SK-N-SH (cell line): ENCODE measurements around the gene KCTD5. TPM values are rescaled to one million over a fixed set of nuclear protein-coding genes. Genes with fewer than 3 reads are reported as not detected.

ENCODE experiments used
- CTCF ChIA-PET: fragments of 300-600, 350-600 bp; formaldehyde crosslinking; extraction: SDS; loops from one replicate; lab custom pipeline; 2021; lab: Yijun Ruan, JAX
- POLR2A ChIA-PET: fragments of 350-600 bp; sonication (Branson Sonifier 250); formaldehyde crosslinking; extraction: SDS; loops from one replicate; lab custom pipeline; 2020; ENCODE audit warnings: antibody characterized with exemption, inconsistent platforms; lab: Yijun Ruan, JAX
- DNase-seq: peaks from one replicate; pipeline ENCODE4 v3.0.0; 2012
- H2AFZ ChIP-seq: fragments of 200-600 bp; sonication (generic); 2 replicates; pipeline ENCODE4 v1.8.1; 2016; ENCODE audit warnings: antibody characterized with exemption, mild to moderate bottlenecking, low read depth
- H3F3A ChIP-seq: fragments of 200-600 bp; sonication (generic); replicated peaks from 2 replicates; pipeline ENCODE3; 2016; ENCODE audit warnings: antibody characterized with exemption, mild to moderate bottlenecking; ENCODE audit not compliant: insufficient read depth
- H3K27ac ChIP-seq, 2 experiments: fragments of 200-500 bp in 1 of 2; fragments of 200-600 bp in 1 of 2; sonication (Bioruptor generic) in 1 of 2; sonication (generic), shearing (Covaris generic) in 1 of 2; 2 replicates each; pipeline versions ENCODE4 v1.5.1 to v1.6.1; 2014 to 2016; ENCODE audit warnings: low read depth in 2 of 2, inconsistent platforms in 1 of 2, low read length in 1 of 2, mild to moderate bottlenecking in 1 of 2, mixed read lengths in 1 of 2
- H3K27me3 ChIP-seq: fragments of 200-600 bp; sonication (generic), shearing (Covaris generic); 2 replicates; pipeline ENCODE4 v1.6.1; 2016; ENCODE audit warnings: mixed run types; ENCODE audit not compliant: insufficient read depth
- H3K36me3 ChIP-seq, 2 experiments: fragments of 200-500 bp in 1 of 2; fragments of 200-600 bp in 1 of 2; sonication (Bioruptor generic) in 1 of 2; sonication (generic) in 1 of 2; replicated peaks in 1 of 2; 2 replicates each; pipeline versions ENCODE3 to v1.5.1; 2014 to 2016; ENCODE audit warnings: low read length in 1 of 2, mild to moderate bottlenecking in 1 of 2; ENCODE audit not compliant: insufficient read depth in 2 of 2, control insufficient read depth in 1 of 2
- H3K4me1 ChIP-seq, 2 experiments: fragments of 200-500 bp in 1 of 2; fragments of 200-600 bp in 1 of 2; sonication (Bioruptor generic) in 1 of 2; sonication (generic), shearing (Covaris generic) in 1 of 2; 2 replicates each; pipeline versions ENCODE4 v1.5.1 to v1.6.1; 2014 to 2016; ENCODE audit warnings: low read depth in 1 of 2, low read length in 1 of 2, mixed run types in 1 of 2; ENCODE audit not compliant: insufficient read depth in 2 of 2, control insufficient read depth in 1 of 2
- H3K4me2 ChIP-seq: fragments of 200-600 bp; sonication (generic), shearing (Covaris generic); 2 replicates; pipeline ENCODE4 v1.6.1; 2017; ENCODE audit warnings: mixed run types
- H3K4me3 ChIP-seq, 2 experiments: fragments of 200-500 bp in 1 of 2; fragments of 200-600 bp in 1 of 2; sonication (Bioruptor generic) in 1 of 2; sonication (generic), shearing (Covaris generic) in 1 of 2; 2 replicates each; pipeline versions ENCODE4 v1.5.1 to v1.8.1; 2014 to 2016; ENCODE audit warnings: low read depth in 2 of 2, inconsistent platforms in 1 of 2, low read length in 1 of 2, mild to moderate bottlenecking in 1 of 2, mixed read lengths in 1 of 2, moderate library complexity in 1 of 2
- H3K79me2 ChIP-seq: fragments of 200-600 bp; sonication (generic); 2 replicates; pipeline ENCODE4 v1.8.1; 2017; ENCODE audit warnings: mild to moderate bottlenecking; ENCODE audit not compliant: insufficient read depth
- H3K9ac ChIP-seq: fragments of 200-600 bp; sonication (generic); 2 replicates; pipeline ENCODE4 v1.6.1; 2017; ENCODE audit warnings: mixed run types
- H3K9me2 ChIP-seq: fragments of 200-600 bp; sonication (generic); 2 replicates; pipeline ENCODE4 v1.6.1; 2017; ENCODE audit warnings: mixed run types
- H3K9me3 ChIP-seq: fragments of 200-600 bp; sonication (generic); 2 replicates; pipeline ENCODE4 v1.6.1; 2017; ENCODE audit warnings: mixed run types, mild to moderate bottlenecking, moderate library complexity
- H4K20me1 ChIP-seq: fragments of 200-600 bp; sonication (generic); 2 replicates; pipeline ENCODE4 v1.6.1; 2017; ENCODE audit warnings: mild to moderate bottlenecking, mixed run types; ENCODE audit not compliant: insufficient read depth
- CHD2 ChIP-seq: fragments of 150-350 bp; IDR thresholded peaks from 2 replicates; pipeline ENCODE4 v1.6.1; 2018; ENCODE audit warnings: low read length; ENCODE audit not compliant: partially characterized antibody
- EP300 ChIP-seq, 2 experiments: IDR thresholded peaks; 2 replicates each; pipeline versions ENCODE4 v1.4.0 to v1.6.1; 2012; ENCODE audit warnings: borderline replicate concordance in 1 of 2, low read depth in 1 of 2, low read length in 1 of 2
- EZH2phosphoT487 ChIP-seq: fragments of 200-600 bp; sonication (generic); IDR thresholded peaks from 2 replicates; pipeline ENCODE4 v1.6.1; 2017; ENCODE audit warnings: low read depth, mixed run types, mild to moderate bottlenecking, antibody characterized with exemption, moderate library complexity, borderline replicate concordance
- FOXM1 ChIP-seq: IDR thresholded peaks from 2 replicates; pipeline ENCODE4 v1.4.0; 2012; ENCODE audit warnings: low read depth, mild to moderate bottlenecking
- MAX ChIP-seq: IDR thresholded peaks from 2 replicates; pipeline ENCODE4 v1.4.0; 2012; ENCODE audit warnings: low read depth
- MXI1 ChIP-seq: IDR thresholded peaks from 2 replicates; pipeline ENCODE4 v1.6.1; 2012; ENCODE audit warnings: mild to moderate bottlenecking, low read depth, low read length, improper control_type of control experiment
- NFIC ChIP-seq: IDR thresholded peaks from 2 replicates; pipeline ENCODE4 v1.4.0; 2012; ENCODE audit warnings: borderline replicate concordance
- RAD21 ChIP-seq: IDR thresholded peaks from 2 replicates; pipeline ENCODE4 v1.6.1; 2012; ENCODE audit warnings: mild to moderate bottlenecking, low read length
- RCOR1 ChIP-seq: fragments of 150-350 bp; IDR thresholded peaks from 2 replicates; pipeline ENCODE4 v1.6.1; 2017; ENCODE audit warnings: antibody characterized with exemption, low read length
- RFX5 ChIP-seq: IDR thresholded peaks from 2 replicates; pipeline ENCODE4 v1.6.1; 2012; ENCODE audit warnings: mild to moderate bottlenecking, improper control_type of control experiment, low read length
- RXRA ChIP-seq: IDR thresholded peaks from 2 replicates; pipeline ENCODE4 v1.4.0; 2012; ENCODE audit warnings: low read depth, mild to moderate bottlenecking, borderline replicate concordance
- TAF1 ChIP-seq: IDR thresholded peaks from 2 replicates; pipeline ENCODE4 v1.6.1; 2012; ENCODE audit warnings: low read depth, mild to moderate bottlenecking, low read length, moderate library complexity, borderline replicate concordance
- TCF12 ChIP-seq: IDR thresholded peaks from 2 replicates; pipeline ENCODE4 v1.4.0; 2012
- USF1 ChIP-seq: IDR thresholded peaks from 2 replicates; pipeline ENCODE4 v1.4.0; 2012; ENCODE audit warnings: low read depth, borderline replicate concordance
- YY1 ChIP-seq: IDR thresholded peaks from 2 replicates; pipeline ENCODE4 v1.4.0; 2012; ENCODE audit warnings: low read depth, mild to moderate bottlenecking
- ZBTB33 ChIP-seq: IDR thresholded peaks from 2 replicates; pipeline ENCODE4 v1.4.0; 2012; ENCODE audit warnings: low read depth, borderline replicate concordance
- WGBS: methylation state at CpG from one replicate; pipeline ENCODE4 v1.1.6; 2017; ENCODE audit warnings: low lambda C conversion rate; 5-methylcytosine and 5-hydroxymethylcytosine counted together
- polyA plus RNA-seq, 3 experiments: library from polyadenylated mRNA; depleted of rRNA; stranded (reverse); fragments of >200 nt; gene quantifications; 2 replicates each; pipeline ENCODE4 v1.2.3, GENCODE V29; 2012

KCTD5 gene
- polyA plus RNA-seq, 1 of the 3 experiments (the other 2 are of a cell fraction), result 53.4 TPM

GRCh38 chr16:2717383-2718263, 35.3 kb downstream of the KCTD5 start:
- TF ChIP-seq CHD2, result no peak
- no peak for TF ChIP-seq MAX
- TF ChIP-seq ZBTB33, result no peak
- no peak for TF ChIP-seq MXI1
- no peak for TF ChIP-seq TCF12
- no peak for TF ChIP-seq EZH2phosphoT487
- no peak for TF ChIP-seq FOXM1
- TF ChIP-seq RFX5, result no peak
- no peak for TF ChIP-seq RAD21
- TF ChIP-seq RCOR1, result no peak
- no peak for TF ChIP-seq TAF1
- no peak for TF ChIP-seq EP300 (IDR thresholded peaks at IDR 0.05; ENCODE audit: borderline replicate concordance in 1 of 2, low read depth in 1 of 2, low read length in 1 of 2)
- TF ChIP-seq YY1, result no peak
- TF ChIP-seq USF1, result no peak
- no peak for TF ChIP-seq RXRA
- TF ChIP-seq NFIC, result no peak
- TF ChIP-seq, all 33 proteins: peak for 0
- Histone ChIP-seq H3K36me3 (no peaks in the 10 kb centered on the region), H2AFZ (no peak overlapping the region), H3F3A (no peaks in the 10 kb centered on the region), H3K79me2 (peaks cover 6% of the 10 kb centered on the region; the same call in 1 of the 2 replicates), H3K4me1 (peaks cover 3 to 11% of the 10 kb centered on the region in 2 experiments; a peak in 1 of 4 replicates), H3K27me3 (no peaks in the 10 kb centered on the region), H3K9ac (no peak overlapping the region), H3K9me2 (no peaks in the 10 kb centered on the region), H3K9me3 (no peaks in the 10 kb centered on the region), H4K20me1 (no peaks in the 10 kb centered on the region), H3K4me3 (no peak overlapping the region), H3K27ac (no peak overlapping the region), H3K4me2 (no peak overlapping the region)
- CTCF ChIA-PET, result interaction anchor here (1.0 kb wide), 1 partner anchor 158 kb away, joined by 3 read pairs; no protein-coding TSS in a partner anchor
- DNase-seq, result no peak
- POLR2A ChIA-PET, result no interaction called here
- WGBS, result 87% methylated on average over 19 of the region's 21 CpGs
